Activated CD4-positive, alpha-beta T cell treated with anti-CD3 and anti-CD28 coated beads, Interleukin-2, Interleukin-6, amounts not matched to agents 100 ng/mL and 50 ng/mL, durations not matched to agents 16 hours and 8 hours (primary cell): ENCODE results near the gene PTPN21.
A peak's percentile ranks its signal among the peaks of the same experiment; 100 is the strongest.
"Not testable (repeated sequence)": the region's sequence is repeated elsewhere in the genome, so short reads cannot be mapped to it uniquely, and the experiment has no call there.

Experiments used
- DNase-seq: peaks from one replicate; pipeline ENCODE4 v3.0.0-alpha.2; 2020

PTPN21 gene

DNA sequence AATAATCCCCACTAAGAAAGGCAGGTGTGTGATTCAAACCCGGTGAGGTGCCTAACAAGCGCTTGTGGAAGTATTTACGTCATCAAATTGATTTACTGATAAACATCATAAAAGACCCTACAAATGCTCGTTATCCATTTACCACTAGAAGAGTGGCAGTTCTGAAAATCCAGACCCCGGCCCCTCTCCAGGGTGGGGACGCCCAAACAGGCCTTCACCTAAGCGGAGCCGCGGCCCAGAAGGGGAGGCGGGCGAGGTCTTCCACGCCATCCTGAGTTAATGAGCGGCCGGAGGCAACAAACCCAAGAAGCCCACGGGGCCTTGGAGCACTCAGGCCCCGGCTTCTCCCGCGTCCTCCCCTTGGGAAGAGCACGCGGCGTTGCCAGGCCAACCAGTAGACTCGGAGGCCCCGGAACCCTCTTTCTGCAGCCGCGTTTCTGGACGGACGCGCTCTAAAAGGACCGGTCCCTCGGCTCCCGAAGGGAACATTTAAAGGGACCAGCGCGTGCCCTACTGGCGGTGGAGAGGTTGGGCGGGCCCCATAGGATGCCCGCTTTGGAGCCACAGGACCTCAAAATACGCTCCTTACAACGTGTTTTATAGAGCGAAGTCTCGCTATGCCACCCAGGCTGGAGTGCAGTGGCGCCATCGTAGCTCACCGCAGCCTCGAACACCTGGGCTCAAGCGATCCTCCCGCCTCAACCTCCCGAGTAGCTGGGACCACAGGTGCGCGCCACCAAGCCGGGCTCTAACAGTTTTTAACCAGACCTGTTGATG is 3.5 kb downstream of the PTPN21 start:
- DNase-seq = peak; percentile 71

DNA sequence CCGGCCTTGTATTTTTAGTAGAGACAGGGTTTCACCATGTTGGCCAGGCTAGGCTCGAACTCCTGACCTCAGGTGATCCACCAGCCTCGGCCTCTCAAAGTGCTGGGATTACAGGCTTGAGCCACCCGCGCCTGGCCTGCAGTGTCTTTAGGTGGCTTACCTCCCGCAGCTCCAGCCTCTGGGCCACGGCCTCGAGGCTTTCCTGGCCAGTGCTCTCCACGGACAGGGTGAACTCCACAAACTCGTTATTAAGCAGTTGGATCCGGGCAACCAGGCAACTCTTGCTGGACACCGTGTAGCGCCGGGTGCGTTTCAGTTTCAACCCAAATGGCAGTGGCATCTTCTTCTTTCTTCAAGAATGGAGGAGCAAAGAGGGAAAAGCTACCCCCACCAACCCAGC is 4.7 kb downstream of the PTPN21 start:
- no peak for DNase-seq

DNA sequence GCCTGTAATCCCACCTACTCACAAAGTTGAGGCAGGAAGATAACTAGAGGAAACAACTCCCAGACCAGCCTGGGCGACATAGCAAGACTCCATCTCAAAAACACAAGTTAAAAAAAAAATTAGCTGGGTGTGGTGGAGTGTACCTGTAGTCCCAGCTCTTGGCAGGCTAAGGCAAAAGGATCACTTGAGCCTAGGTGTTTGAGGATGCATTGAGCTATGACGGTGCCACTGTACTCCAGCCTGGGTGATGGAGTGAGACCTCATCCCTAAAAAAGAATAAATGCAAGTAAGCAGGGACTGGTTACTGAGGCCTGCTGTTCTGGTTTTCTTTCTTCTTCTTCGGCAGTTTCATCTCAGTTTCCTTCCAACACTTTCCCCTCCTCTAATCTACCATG is 7.4 kb downstream of the PTPN21 start:
- DNase-seq = no peak

DNA sequence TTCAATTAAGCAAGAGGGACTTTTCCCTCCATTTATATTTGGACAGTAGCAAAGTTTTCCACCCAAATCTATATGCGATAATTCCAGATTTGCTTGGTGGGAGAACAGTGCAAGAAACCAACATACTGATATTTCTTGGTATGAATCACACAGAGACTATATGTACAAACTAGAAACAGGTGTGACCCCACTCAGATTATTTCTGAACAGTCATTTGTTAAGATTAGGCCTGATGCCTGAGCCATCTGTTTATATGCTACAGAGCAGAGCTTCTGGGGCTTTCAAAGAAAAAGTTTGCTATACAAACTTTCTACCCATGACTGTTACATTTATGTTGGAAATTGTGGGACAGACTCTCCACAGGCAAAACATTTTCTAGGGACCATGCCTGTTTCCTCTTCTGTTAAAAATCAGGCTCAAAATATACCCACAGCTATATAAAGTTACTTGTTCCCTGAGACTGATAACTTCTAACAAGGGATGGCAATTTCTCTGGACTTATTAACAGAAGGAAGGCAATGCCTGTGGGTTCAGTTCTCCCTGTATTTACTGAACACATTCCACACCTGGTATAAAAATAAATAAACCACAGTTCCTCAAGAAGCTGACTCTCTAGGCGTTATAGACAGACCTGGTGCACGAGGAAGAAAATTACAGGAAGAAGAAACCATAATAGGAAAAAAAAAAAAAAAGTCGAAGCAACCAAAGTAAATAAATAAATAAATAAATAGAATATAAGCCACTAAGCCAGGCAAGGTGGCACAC is 8.0 kb downstream of the PTPN21 start:
- no peak for DNase-seq

DNA sequence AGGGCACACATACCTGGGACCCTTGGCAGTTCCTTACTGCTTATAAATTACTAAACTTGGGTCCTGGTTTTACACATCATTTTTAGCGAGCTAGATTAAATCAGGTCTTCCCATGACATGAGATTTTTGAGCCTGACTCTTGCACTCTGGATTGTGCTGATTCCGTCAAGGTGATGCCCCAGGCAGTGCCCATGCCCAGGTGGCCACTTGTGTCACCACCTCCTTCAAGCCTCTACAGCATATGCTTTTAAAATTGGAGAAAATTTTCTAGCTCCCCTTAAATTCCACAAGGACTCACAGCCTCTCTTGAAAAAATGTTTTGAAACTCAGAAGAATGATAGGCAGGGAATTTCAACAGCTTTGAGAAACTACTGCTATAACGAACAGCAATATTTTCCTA is 9.6 kb downstream of the PTPN21 start:
- DNase-seq = no peak

DNA sequence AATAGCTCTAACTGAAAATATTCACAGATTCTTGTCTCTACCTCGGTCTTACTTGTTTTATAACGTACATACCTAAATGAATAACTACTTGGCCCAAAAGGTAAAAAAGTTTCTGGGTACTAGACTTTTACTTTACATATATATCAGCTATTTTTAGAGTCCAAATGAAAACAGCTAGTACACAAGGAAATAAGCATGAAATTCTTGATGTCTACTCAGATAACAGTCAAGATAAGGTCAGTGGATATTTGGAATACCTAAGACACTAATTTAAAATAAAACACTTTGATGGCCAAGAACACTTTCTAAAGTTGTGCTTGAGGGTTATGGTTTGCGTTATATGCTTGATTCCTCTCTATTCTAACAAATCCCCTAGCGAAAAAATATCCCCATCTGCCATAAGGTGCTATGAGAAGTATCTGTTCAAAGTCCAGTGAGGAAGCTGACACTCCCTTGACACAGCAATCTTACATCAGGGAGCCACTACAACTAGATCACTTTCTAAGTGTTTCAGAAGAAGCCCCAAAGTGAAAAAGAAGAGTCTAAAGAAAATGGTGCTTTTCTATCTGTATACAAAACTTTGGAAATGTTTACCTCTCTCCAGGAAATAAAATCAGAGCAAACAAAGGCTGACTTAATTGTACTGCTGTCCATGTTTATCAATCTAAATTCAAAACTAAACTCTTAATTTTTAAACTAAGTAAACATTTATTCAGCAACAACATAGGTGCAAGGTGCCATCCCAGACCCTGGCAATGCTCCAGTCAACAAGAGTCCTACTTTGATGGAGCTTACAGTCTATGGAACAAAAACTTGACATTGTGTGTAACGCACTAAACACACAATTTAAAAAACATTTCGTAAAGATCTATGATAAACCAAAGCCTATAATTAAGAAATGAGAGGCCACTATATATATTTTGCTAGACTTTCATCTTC is 11.7 kb downstream of the PTPN21 start:
- no peak for DNase-seq

DNA sequence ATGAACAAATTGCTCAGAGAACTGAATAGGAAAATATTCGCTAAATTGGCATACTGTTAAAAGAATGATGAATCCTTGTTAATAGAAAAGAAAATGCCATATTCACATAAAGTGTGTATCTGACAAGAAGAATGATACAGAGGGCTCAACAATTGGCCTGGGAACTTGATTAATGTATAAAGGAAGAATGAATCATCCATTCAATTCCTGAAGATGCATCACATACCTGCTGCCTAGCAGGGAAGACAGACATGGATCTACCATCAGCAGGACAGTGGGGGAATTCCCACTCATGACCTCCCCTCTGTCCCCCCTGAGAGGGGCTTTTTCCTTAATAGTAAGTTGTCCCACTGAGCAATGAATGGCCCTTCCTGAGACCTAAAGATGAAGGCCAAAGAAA is 13.5 kb downstream of the PTPN21 start:
- DNase-seq = no peak

DNA sequence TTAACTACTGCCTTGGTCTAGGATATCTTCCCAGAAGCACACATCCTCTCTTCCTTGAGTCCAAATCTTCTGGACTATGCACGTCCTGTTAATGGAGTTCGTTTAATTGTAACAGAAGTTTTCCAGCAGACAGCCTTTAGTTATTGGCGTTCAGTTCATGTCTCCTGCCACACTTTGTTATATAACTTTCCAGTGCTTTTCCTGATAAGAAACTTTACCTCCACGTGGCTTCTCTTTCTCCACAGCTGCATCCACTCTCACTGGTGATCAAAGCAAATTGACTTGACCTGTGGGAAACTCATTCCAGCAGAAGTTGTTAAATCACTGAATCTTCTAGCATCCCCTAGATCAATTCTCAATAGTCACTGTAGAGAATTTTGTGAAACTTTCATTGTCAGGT is 19.0 kb downstream of the PTPN21 start:
- no peak for DNase-seq

DNA sequence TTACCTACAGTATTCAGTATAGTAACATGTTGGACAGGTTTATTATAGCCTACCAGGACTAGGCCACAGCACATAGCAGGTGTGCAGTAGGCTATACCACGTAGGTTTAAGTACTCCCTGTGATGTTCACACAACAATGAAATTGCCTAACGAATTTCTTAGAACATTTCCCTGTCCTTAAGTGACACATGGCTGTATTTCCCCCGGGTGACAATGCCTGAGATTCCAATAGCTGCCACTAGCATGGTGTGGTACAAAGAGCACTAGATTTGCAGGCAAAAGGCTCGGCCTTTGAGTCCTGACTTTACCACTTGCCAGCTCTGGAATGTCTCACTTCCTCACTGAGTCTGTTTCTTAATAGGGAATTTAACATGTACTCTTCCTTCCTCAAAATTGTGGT is 19.7 kb downstream of the PTPN21 start:
- no peak for DNase-seq

DNA sequence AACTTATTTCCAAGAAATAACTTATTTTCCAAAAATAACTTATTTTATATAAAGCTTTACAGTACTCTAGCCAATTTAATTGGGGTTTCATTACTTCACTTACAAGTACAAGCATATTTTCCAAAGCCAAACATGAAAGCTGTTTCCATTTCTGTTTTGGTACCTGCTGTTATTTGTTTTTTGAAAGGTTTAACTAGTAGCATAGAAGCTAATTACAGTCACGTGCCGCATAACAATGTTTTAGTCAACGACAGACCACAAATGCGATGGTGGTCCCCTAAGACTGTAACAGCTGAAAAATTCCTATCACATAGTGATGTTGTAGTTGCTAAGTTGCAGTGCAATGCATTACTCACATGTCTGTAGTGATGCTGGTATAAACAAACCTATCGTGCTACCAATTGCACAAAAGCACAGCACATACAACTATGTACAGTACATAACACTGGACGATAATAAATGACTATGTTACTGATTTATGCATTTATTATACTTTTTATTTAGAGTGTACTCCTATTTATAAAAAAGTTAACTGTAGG is 21.7 kb downstream of the PTPN21 start:
- no peak for DNase-seq

DNA sequence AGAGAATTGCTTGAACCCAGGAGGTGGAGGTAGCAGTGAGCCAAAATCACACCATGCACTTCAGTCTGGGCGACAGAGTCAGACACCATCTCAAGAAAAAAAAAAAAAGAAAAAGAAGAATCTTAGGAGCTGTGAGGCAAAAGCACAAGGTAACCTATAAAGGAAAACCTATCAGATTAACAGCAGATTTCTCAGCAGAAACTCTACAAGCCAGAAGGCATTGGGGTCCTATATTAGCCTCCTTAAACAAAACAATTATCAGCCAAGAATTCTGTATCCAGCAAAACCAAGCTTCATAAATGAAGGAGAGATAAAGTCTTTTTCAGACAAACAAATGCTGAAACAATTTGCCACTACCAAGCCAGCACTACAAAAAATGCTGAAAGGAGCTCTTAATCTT is 24.9 kb downstream of the PTPN21 start:
- not testable (repeated sequence) for DNase-seq

DNA sequence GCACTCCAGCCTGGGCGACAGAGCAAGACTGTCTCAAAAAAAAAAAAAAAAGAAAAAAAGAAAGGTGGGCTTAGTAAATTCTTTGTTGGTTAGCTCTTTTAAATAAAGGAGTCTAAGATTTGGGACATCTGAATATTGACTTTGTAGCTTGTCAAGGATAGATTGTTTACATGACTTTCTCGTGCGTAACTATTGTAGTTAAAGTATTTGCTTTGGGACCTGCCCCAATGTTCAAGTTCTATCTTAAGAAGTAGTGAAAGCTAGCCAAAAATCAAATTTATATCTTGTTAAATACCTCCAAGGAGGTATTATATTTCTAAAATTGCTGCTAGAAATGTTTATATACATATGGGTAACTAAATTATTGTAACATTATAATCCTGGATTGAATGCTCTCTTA is 32.4 kb downstream of the PTPN21 start:
- DNase-seq = no peak

DNA sequence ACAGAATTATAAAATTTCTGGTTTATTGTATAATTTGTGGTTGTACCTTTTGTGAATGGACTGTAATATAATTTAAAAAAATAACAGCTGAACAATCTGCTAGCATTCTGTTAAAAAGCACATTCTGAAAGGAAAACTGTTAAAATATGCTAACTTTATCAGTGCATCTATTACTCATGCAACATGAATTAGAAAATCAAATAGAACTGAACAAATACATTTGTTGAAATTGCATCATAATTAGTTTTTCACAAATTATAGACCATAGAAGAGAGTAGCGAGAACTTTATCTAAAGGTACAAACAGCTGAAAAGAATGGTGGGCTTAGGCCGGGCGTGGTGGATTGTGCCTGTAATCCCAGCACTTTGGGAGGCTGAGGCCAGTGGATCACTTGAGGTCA is 33.0 kb downstream of the PTPN21 start:
- no peak for DNase-seq

DNA sequence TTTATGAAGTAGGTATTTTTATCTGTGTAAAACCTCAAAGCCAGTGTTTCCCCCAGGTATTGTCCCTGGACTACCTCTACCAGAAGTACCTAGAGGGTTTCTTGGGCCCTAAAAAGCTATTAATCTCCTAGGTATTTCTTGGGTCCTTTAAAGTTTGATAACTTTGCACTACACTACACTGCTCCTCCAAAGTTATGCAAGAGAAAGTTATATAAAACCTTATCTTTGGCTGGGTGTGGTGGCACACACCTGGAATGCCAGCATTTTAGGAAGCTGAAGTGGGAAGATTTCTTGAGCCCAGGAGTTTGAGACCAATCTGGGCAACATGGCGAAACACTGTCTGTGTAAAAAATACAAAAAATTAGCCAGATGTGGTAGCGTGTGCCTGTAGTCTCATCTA is 34.9 kb downstream of the PTPN21 start:
- no peak for DNase-seq

DNA sequence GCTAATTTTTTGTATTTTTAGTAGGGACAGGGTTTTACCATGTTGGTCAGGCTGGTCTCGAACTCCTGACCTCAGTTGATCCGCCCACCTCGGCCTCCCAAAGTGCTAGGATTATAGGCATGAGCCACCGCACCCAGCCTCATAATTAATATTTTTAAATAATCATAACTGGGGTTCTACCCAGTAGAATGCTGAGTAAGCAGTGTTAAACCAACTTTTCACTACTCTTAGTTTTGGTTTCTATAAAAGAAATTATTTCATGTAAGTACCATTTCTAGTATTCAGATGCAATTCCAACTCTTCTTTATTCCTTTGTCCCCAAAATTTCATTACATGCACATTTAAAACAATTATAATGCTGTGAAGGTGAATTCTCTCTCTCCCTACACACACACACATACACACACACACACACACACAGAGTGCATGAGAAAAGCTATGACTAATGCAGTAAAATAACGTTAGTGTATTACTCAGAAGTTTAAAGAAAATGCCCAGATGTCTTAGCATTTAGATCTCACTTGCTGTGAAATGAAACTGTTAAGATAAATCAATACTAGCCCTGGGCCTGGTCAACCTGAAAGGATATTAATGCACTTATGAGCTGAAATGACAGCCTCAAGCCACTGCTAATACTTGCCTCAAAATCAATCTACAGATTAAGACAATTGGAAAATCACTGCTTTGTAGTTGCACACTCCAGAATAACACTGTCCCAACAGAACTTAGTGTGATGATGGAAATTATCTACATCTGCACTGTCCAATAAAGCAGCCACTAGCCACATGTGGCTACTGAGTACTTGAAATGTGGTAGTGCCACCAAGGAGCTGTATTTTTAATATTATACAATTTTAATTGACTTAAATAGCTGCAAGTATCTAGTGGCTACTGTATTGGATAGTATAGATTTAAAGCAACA is 36.0 kb downstream of the PTPN21 start:
- no peak for DNase-seq

DNA sequence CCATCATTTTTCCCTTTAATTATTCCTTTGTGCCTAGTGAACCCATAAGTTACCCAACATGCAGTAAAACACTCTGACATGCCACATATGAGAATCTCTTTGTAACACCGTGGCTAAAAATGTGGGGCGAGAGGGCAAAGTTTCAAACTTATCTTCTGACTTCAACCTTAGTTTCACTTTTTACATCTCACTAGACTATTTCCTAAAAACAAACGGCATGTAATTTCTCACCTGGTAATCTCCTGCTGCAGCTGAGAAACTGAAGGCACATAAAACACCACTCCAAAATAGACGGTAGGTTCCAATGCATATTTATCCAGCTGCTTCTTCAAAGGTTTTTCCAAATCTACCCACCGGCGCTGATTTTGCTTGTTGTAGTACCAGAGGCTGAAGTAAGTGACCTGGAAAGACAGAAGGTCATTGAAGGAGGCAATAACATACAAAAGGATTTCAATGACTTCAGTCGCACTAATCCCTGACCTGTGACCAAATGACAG is 37.9 kb downstream of the PTPN21 start:
- DNase-seq = no peak

DNA sequence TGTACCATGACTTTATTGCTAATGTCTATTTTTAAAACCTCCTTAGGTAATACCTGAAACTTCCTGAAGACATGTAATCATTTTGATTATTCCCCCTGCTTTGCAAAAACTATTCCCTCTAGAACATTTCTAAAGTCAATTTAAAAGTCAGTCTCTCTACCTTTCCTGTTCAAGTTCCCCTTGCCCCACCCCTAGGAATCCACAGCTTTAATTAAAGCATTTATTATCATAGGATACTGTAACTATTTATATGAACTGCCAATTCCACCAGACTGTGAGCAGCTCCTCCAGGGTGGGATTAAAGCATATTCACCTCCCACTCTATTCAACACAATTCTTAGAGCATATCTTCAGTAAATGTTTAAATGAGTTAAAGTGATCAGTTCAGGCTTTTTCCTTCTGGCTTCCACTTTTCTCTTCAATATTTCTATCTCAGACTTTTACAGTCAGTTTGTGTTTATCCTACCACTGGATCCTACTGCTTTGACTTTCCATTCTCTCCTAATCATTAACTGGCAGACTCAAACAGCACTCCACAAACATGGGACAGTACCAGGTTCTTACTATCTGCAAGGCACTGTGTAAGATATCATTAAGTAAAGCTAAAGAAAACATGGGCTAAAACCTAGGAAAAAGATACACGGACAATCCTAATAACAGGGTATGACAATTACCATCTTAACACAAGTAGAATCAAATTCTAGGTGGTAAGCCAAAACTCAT is 39.1 kb downstream of the PTPN21 start:
- no peak for DNase-seq

DNA sequence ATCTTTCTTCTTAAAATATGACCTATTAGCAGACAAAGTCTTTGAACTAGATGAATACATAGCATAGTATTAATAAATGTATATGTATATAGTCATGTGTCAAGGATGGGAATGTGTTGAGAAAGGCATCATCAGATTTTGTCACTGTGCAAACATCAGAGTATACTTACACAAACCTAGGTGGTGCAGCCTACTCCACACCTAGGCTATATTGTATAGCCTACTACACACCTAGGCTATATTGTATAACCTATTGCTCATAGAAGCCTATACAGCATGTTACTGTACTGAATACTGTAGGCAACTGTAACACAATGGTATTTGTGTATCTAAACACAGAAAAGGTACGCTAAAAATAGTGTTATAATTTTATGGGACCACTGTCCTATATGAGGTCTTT is 47.6 kb downstream of the PTPN21 start:
- no peak for DNase-seq

DNA sequence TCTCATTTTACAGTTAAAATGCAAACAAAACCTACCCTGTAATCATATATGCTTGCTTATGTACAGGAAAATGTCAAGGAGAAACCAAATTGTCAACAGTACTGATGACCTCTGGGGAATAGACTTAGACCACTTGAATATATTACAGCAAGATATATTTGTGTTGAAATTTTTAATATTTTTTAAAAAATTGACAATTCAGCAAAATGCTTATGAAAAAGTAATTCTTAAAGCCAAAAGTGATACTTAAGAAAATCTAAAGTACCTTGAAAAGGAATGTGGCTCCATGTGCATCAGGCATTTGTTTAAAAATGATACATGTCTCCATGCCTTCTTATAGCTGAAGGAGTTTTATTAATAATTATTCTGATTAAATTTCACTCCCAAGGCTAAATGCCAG is 49.2 kb downstream of the PTPN21 start:
- no peak for DNase-seq

DNA sequence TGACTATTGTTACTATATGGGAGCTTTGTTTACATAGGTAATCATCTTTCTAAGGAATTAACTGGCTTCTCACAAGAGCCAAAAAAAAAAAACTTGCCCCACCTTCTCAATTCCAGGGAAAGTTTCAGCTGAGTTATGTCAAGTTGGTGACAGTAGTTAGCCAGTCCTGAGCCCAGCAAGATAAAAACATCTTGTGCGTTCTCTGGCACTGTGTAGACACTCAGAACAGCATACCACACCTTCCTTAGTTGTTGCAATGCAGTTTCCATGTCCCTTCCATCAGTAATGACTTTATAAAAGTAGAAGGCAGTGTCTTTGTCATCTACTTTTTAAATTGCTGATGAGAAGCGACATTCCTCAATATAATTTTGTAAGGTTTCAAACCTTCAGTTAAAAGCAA is 50.2 kb downstream of the PTPN21 start:
- no peak for DNase-seq

DNA sequence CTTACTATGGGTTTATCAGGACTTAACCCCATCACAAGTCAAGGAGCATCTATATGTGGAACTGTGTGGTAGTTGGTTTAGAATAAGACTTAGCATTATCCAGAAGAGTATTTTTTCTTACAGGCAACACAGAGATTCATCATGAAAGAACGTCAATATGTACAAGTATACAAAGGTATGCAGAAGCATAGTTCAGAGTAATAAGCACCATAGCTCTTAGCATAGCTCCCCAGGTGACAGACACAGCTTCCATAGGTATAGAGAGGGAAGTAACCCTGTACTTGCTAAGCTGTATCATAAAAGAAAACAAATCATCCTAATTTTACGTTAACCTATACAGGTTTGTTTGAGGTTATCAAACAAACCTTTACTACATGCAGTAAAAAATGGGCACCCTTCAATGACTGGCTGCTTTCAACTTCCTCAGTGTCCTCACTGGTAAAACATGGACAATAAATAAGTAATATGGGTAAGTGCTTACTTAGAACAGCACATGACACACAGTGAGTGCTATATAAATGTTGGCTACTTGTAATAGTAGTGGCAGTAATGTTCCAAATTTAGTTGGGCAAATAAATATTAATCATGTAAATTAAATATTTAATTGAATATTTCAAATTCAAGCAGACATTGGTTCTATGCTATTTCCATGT is 50.9 kb downstream of the PTPN21 start:
- no peak for DNase-seq
